Measurements from ENCODE around the gene RER1. TPM values are rescaled to one million over a fixed set of nuclear protein-coding genes. Genes with fewer than 3 reads are reported as not detected.

Gene RER1
- total RNA-seq, 1 experiment from 2014 or later: 108 TPM

Other genes starting within 250 kb of the RER1 start
- 20.1 and 84.8 TPM in 2 replicates for gene FAAP20, start 197.1 kb upstream of the RER1 start, total RNA-seq (2014; rRNA removed; shearing (Covaris generic); ENCODE audit: low replicate concordance)
- gene SKI, start 163.5 kb upstream of the RER1 start, total RNA-seq (2014; rRNA removed; shearing (Covaris generic); ENCODE audit: low replicate concordance): 1.7 and 2.4 TPM in 2 replicates
- gene MORN1, start 287 bp upstream of the RER1 start, total RNA-seq (2014; rRNA removed; shearing (Covaris generic); ENCODE audit: low replicate concordance): 6.2 and 9.8 TPM in 2 replicates
- gene PEX10, start 20.7 kb downstream of the RER1 start, total RNA-seq (2014; rRNA removed; shearing (Covaris generic); ENCODE audit: low replicate concordance): 21.4 and 32.4 TPM in 2 replicates
- gene PLCH2, start 84.4 kb downstream of the RER1 start, total RNA-seq (2014; rRNA removed; shearing (Covaris generic); ENCODE audit: low replicate concordance): 0.11 and 0.19 TPM in 2 replicates
- gene PANK4, start 134.8 kb downstream of the RER1 start, total RNA-seq (2014; rRNA removed; shearing (Covaris generic); ENCODE audit: low replicate concordance): 25.1 and 25.8 TPM in 2 replicates
- not detected in 2 replicates for gene HES5, start 138.4 kb downstream of the RER1 start, total RNA-seq (2014; rRNA removed; shearing (Covaris generic); ENCODE audit: low replicate concordance)
- 10.3 and 15.6 TPM in 2 replicates for gene TNFRSF14, start 164.5 kb downstream of the RER1 start, total RNA-seq (2014; rRNA removed; shearing (Covaris generic); ENCODE audit: low replicate concordance)
- gene PRXL2B, start 194.9 kb downstream of the RER1 start, total RNA-seq (2014; rRNA removed; shearing (Covaris generic); ENCODE audit: low replicate concordance): 0.89 and 0.90 TPM in 2 replicates
- gene MMEL1, start 241.2 kb downstream of the RER1 start, total RNA-seq (2014; rRNA removed; shearing (Covaris generic); ENCODE audit: low replicate concordance): not detected in 2 replicates